Loucy (cell line): ENCODE measurements around the gene OGFOD3.
"Not testable (repeated sequence)": the region's sequence is repeated elsewhere in the genome, so short reads cannot be mapped to it uniquely, and the experiment has no call there.

ENCODE experiments used
- H2AFZ ChIP-seq: fragments of 200-600 bp; sonication (generic); 2 replicates; pipeline ENCODE4 v1.6.0; 2016; ENCODE audit warnings: antibody characterized with exemption, mild to moderate bottlenecking, low read length, moderate library complexity
- H3F3A ChIP-seq: fragments of 200-600 bp; 2 replicates; pipeline ENCODE4 v1.6.0; 2016; ENCODE audit warnings: antibody characterized with exemption, low read depth, mild to moderate bottlenecking
- H3K27me3 ChIP-seq: fragments of 200-600 bp; sonication (generic); 2 replicates; pipeline ENCODE4 v1.6.1; 2014; ENCODE audit warnings: low read length, mild to moderate bottlenecking; ENCODE audit not compliant: insufficient read depth, poor library complexity, severe bottlenecking
- H3K36me3 ChIP-seq: fragments of 200-600 bp; sonication (generic); 2 replicates; pipeline ENCODE4 v1.6.1; 2016; ENCODE audit warnings: low read length; ENCODE audit not compliant: insufficient read depth
- H3K4me1 ChIP-seq: fragments of 200-600 bp; sonication (generic); 2 replicates; pipeline ENCODE4 v1.5.1; 2014; ENCODE audit warnings: low read length, mild to moderate bottlenecking; ENCODE audit not compliant: insufficient read depth, poor library complexity, severe bottlenecking
- H3K4me2 ChIP-seq: fragments of 200-600 bp; sonication (generic); 2 replicates; pipeline ENCODE4 v1.6.0; 2014; ENCODE audit warnings: antibody characterized with exemption, low read length, low read depth, mild to moderate bottlenecking; ENCODE audit not compliant: poor library complexity, severe bottlenecking
- H3K4me3 ChIP-seq: fragments of 200-600 bp; sonication (generic); 2 replicates; pipeline ENCODE4 v1.5.1; 2014; ENCODE audit warnings: low read length, mild to moderate bottlenecking, mixed read lengths; ENCODE audit not compliant: poor library complexity, severe bottlenecking
- H3K79me2 ChIP-seq: fragments of 200-600 bp; sonication (generic); 2 replicates; pipeline ENCODE4 v1.6.1; 2014; ENCODE audit warnings: low read length; ENCODE audit not compliant: insufficient read depth
- H3K9ac ChIP-seq: fragments of 200-600 bp; sonication (generic); 2 replicates; pipeline ENCODE4 v1.6.0; 2014; ENCODE audit warnings: mild to moderate bottlenecking, low read depth, low read length, moderate library complexity; ENCODE audit not compliant: poor library complexity, severe bottlenecking
- H3K9me2 ChIP-seq: fragments of 200-600 bp; sonication (generic); replicated peaks from 2 replicates; pipeline ENCODE4 v1.6.1; 2016; ENCODE audit warnings: low read depth, low read length, mixed read lengths
- H3K9me3 ChIP-seq: fragments of 200-600 bp; sonication (generic); 2 replicates; pipeline ENCODE4 v1.6.1; 2014; ENCODE audit warnings: mild to moderate bottlenecking, antibody characterized with exemption, low read length, low read depth; ENCODE audit not compliant: insufficient read depth
- H4K20me1 ChIP-seq: fragments of 200-600 bp; sonication (generic); 2 replicates; pipeline ENCODE4 v1.6.0; 2014; ENCODE audit warnings: antibody characterized with exemption, low read length, mild to moderate bottlenecking; ENCODE audit not compliant: insufficient read depth, poor library complexity, severe bottlenecking
- EZH2phosphoT487 ChIP-seq: fragments of 200-600 bp; IDR thresholded peaks from 2 replicates; pipeline ENCODE4 v1.6.1; 2018; ENCODE audit warnings: antibody characterized with exemption, mild to moderate bottlenecking, moderate library complexity, borderline replicate concordance
- TF ChIP-seq, protein P1 (sequence below): fragments of 200-600 bp; sonication (generic); conservative IDR thresholded peaks from 2 replicates; pipeline ENCODE4 v1.5.1; 2014; ENCODE audit warnings: mild to moderate bottlenecking, antibody characterized with exemption, low read length

Gene OGFOD3

GRCh38 chr17:82382933-82383255, 35.5 kb downstream of the OGFOD3 start:
- Histone ChIP-seq H3K4me3 (no peak overlapping the region), H3K9me3 (no peaks in the 10 kb centered on the region), H3K4me1 (no peaks in the 10 kb centered on the region), H3K27me3 (no peaks in the 10 kb centered on the region), H3F3A (no peaks in the 10 kb centered on the region), H2AFZ (no peak overlapping the region), H4K20me1 (no peaks in the 10 kb centered on the region), H3K9me2 (no peaks in the 10 kb centered on the region), H3K36me3 (no peaks in the 10 kb centered on the region), H3K4me2 (no peak overlapping the region), H3K9ac (no peak overlapping the region), H3K79me2 (no peaks in the 10 kb centered on the region)
- TF ChIP-seq EZH2phosphoT487 = no peak
- TF ChIP-seq, protein P1, sequence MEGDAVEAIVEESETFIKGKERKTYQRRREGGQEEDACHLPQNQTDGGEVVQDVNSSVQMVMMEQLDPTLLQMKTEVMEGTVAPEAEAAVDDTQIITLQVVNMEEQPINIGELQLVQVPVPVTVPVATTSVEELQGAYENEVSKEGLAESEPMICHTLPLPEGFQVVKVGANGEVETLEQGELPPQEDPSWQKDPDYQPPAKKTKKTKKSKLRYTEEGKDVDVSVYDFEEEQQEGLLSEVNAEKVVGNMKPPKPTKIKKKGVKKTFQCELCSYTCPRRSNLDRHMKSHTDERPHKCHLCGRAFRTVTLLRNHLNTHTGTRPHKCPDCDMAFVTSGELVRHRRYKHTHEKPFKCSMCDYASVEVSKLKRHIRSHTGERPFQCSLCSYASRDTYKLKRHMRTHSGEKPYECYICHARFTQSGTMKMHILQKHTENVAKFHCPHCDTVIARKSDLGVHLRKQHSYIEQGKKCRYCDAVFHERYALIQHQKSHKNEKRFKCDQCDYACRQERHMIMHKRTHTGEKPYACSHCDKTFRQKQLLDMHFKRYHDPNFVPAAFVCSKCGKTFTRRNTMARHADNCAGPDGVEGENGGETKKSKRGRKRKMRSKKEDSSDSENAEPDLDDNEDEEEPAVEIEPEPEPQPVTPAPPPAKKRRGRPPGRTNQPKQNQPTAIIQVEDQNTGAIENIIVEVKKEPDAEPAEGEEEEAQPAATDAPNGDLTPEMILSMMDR = no peak

- H3K79me2 ChIP-seq, H2AFZ ChIP-seq, H3K9me3 ChIP-seq, H3K4me3 ChIP-seq, H3K4me1 ChIP-seq, H3F3A ChIP-seq, H3K4me2 ChIP-seq, H3K36me3 ChIP-seq, H3K27me3 ChIP-seq, H4K20me1 ChIP-seq, H3K9ac ChIP-seq, H3K9me2 ChIP-seq: not testable (repeated sequence)
Measured at GRCh38 chr17:82382220-82382932, 36.0 kb downstream of the OGFOD3 start.

DNA sequence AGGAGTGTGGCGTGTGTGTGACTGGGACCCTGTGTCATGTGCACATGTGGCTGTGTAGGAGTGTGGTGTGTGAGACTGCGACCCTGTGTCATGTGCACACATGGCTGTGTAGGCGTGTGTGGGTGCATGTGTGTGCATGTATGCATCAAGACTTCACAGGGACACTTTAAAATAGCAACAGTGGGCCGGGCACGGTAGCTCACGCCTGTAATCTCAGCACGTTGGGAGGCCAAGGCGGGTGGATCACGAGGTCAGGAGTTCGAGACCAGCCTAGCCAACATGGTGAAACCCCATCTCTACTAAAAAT, 36.7 kb downstream of the OGFOD3 start:
- H3K9me3 ChIP-seq, H3F3A ChIP-seq, H3K4me1 ChIP-seq, H3K4me2 ChIP-seq, H3K27me3 ChIP-seq, H2AFZ ChIP-seq, H3K36me3 ChIP-seq, H3K79me2 ChIP-seq, H3K4me3 ChIP-seq, H3K9ac ChIP-seq, H3K9me2 ChIP-seq, H4K20me1 ChIP-seq: not testable (repeated sequence)

DNA sequence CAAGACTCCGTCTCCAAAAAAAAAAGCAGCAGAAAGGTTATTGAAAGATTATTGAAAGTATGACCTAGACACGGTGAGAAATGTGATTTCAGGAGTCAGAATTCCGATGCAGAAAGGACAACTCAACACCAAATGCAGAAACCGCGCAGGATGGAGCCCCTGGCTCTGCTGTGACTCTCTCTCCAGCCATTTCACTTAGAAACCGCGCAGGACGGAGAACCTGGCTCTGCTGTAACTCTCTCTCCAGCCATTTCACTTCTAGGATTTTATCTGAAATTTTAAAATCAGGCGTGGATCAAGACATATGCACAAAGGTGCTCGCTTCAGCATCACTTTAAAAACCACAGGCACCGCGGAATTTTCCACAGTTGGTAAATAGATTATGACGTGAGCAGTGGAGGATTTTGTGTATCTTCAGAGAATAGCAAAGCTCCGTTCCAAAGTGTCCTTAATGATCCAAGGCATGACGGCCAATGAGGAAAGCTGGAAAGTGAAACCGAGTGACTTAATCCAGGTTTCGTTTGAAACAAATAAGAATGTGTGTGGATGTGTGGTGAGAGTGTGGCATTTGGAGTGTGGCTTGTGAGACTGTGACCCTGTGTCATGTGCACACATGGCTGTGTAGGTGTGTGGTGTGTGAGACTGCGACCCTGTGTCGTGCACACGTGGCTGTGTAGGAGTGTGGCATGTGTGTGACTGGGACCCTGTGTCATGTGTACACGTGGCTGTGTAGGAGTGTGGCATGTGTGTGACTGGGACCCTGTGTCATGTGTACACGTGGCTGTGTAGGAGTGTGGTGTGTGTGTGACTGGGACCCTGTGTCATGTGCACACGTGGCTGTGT, 37.3 kb downstream of the OGFOD3 start:
- H3K79me2 ChIP-seq = no peaks in the 10 kb centered on the region
- no peaks in the 10 kb centered on the region for H3K4me1 ChIP-seq
- H3K9ac ChIP-seq = no peak overlapping the region
- no peaks in the 10 kb centered on the region for H3K9me3 ChIP-seq
- TF ChIP-seq EZH2phosphoT487 = no peak
- TF ChIP-seq, protein P1 = no peak
- H3K4me3 ChIP-seq = no peak overlapping the region
- H3K9me2 ChIP-seq = no peaks in the 10 kb centered on the region
- no peaks in the 10 kb centered on the region for H3F3A ChIP-seq
- H4K20me1 ChIP-seq = no peaks in the 10 kb centered on the region
- no peak overlapping the region for H2AFZ ChIP-seq
- H3K27me3 ChIP-seq = no peaks in the 10 kb centered on the region
- no peak overlapping the region for H3K4me2 ChIP-seq
- no peaks in the 10 kb centered on the region for H3K36me3 ChIP-seq
